HG02642 (cell line): ENCODE data around the gene CFAP74.
A peak's percentile ranks its signal among the peaks of the same experiment; 100 is the strongest.

Source experiments
- ATAC-seq: cut with Tn5 transposase; IDR thresholded peaks from one replicate; pipeline ENCODE4 v1.9.1; 2021; ENCODE audit warnings: mild to moderate bottlenecking; ENCODE audit not compliant: unreplicated experiment, poor library complexity

The CFAP74 gene

DNA sequence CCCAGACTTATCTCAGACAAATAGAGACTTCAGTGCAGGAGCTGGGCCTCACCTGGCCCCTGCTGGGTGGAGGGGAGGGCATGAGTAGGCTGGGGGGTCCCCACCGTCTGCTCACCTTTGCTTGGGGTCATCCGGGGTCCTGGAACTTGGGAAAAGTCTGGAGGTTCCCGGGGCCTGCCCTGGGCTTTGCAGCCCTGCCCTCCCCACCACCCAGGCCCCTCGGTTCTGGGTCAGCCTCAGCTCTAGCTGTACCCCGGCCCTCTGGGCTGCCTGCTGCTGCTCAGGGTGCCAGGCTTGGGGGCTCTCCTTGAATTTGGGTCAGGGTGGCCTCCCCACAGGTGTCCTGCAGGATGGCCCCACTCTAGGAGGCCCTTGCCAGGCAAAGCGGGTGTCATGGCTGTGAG lies 82.1 kb downstream of the CFAP74 start:
- ATAC-seq: no peak

DNA sequence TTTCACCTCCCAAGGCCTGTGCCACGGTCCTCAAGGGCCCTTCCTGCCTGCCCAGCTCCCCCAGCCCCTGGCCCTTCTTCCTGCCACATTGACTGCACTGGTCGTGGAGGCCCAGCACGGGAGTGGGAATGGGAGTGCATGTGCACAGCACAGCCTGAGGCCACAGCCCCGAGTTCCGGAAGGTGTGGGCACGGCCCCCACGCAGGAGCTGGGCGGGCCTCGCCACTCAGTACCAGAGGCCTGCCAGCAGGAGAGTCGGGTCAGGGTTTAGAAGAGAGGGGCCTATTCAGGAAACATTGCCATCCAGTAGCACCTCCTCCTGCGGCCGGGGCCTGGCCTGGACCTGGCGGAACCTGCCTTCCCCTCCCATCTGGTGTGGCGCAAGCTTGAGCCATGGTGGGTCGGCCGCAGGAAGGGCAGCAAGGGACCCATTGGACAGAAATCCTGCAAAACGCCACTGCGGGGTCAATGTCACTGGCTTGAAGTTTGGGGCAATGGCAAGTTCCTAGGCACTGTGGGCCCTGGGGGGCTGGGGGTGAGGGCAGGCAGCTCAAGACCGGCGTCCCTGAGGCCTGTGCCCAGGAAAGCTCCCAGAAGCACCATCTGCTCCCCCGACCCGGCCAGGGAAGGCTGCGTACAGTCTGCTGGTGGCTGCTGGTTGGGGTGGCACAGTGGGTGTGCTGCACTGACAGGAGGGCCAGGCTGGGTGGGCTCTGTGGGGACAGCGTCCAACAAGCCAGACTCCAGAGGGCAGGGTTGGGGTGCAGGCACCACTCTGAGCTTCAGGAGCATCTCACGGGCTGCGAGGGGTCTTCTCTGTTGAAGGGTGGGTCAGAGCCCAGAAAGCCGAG lies 82.8 kb downstream of the CFAP74 start:
- ATAC-seq: no peak

DNA sequence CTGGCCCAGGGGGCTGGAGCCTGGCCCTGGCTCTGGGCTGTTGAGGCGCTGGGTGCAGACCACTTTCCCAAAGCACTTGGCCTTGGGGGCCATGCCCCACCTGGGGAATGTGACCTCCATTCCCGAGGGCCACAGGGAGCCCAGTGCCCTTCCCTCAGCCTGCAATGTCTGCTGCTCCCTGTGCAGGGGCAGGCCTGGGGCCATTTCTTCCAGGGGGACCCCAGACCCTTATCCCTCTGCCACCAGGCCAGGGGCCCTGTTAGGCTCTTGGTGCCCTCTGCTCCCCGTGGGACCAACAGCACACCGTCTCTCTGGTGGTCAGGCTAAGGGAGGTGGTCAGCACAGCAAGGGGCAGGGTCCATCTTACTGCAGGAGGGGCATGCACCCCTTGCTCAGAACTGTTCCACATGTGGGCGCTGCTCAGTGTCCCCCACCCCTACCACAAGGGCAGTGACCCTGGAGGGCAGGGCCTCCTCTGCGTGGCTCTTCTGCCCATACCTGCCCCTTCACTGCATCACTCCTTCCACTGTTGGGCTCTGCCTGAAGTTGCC lies 83.5 kb downstream of the CFAP74 start:
- ATAC-seq: no peak

DNA sequence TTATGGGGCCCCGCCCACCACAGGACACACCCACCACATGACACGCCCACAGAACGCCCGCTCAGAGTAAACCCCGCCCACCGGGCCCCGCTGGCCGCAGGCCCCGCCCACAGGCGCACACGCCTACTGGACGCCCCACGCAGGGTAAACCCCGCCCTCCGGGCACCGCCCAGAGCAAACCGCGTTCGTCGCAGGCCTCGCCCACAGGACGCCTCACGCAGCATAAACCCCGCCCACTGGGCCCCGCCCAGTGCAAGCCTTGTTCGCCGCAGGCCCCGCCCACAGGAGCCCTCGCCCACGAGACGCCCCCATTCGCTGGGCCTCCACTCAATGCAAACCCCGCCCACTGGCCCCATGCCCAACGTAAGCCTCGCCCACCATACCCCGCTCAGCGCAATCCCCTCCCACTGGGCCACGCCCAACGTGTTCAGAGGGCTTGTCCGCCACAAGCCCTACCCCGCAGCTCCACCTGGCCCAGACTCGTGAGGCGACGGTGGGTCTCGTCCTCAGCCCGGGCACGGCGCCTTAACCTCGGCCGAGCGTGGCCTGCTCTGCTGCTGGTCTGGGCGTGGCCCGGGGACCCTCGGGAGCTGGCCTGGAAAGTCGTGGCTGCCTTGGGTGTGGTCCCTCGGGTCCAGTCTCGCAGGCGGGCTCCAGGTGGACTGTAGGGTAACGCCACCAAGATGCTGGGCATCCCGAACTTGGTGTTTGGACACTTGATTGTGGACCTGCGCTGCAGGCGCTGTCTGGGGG lies 84.1 kb downstream of the CFAP74 start:
- peak; percentile 84 for ATAC-seq

DNA sequence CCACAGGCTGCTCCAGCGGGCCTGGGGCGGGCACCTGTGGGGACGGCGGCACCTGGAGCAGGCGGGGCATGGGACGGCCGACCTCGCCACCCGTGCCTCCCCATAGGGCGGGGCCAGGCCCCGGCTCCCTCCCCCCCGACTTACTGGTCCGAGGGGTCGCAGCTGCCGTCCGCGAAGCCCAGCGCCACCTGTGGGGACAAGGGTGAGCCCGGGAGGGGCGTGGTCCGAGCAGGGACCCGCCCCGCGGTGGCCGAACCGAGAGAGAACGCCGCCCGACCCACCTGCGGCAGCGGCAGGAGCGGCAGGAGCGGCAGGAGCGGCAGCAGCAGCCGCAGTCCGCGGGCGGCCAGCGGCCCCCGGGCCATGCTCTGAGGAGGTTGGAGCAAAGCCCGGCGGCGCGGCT lies 84.7 kb downstream of the CFAP74 start, which contains the start of gene TMEM52:
TSS of gene TMEM52 (minus strand) at position 379 of the 403 bp plus-strand sequence. CDS start at position 365, 14 bp downstream.
- ATAC-seq: no peak

DNA sequence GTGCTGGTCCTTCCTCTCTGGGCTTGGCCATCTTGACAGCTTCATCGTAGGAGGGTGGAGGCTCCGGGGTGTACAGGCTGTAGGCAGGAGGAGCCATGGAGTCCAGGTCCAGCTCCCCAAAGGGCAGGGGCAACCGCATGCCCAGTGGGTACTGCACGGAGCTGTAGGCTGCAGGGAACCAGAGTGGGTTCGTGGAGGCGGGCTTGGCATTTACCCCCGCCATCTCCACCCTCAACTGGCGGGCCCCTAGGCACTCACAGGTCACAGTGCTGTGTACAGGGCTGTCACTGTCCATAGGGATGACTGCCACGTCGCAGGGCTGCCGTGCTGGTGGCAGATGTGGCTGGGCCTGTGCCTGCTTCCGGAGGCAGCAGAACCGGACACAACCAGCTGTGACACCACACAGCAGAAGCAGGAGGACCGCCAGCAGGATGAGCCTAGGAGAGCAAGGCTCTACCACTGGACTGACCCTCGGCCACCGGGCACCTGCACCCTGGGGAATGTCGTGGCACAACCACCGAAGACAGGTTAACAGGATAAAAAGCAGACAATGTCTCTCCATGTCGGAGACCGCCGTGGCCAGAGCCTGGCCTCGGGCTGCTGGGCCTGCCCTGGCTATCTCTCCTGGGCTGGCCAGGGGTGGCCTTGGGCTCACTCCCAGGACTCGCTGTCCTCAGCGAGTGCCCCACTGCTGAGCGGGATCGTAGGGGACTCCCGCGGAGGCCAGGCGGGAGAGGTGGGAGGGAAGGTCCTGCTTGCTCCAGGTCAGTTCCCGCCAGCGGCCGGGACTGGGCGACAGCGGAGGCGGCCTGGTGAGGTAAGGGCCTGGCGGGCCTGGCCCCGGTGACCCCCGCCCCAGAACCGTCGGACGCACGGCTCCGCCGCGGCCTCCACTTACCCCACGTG lies 85.3 kb downstream of the CFAP74 start:
- ATAC-seq: no peak

DNA sequence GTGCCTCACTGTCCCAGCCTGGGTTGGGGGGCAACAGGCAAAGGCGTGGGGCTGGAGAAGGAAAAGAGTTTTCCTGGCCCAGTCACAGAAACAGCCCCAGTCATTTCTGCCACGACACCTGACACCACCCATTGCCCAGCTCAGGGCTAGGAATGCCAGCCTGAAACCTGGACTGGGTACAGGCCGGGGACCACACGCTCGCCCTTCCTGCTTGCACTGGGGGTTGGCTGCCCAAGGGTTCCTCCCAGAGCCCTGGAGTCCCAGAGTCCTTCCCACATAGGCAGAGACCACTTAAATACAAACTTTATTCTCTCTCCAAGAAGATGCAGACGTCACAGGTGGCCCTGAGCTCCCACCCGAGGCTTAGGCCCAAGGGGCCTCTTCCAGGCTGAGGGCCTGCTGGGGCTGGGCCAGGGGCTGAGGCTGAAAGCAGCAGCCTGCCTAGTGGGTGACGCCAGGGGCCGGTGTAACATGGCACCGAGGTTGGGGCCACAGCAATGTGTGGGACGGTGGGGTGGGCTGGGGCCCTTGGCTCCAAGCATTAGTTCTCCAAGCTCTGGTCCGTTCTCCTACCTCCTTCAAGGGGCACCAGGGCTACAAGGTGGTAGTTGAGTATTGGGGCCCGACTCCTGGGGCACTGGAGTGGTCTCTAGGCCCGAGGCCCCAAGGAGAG lies 86.1 kb downstream of the CFAP74 start:
- ATAC-seq: no peak

DNA sequence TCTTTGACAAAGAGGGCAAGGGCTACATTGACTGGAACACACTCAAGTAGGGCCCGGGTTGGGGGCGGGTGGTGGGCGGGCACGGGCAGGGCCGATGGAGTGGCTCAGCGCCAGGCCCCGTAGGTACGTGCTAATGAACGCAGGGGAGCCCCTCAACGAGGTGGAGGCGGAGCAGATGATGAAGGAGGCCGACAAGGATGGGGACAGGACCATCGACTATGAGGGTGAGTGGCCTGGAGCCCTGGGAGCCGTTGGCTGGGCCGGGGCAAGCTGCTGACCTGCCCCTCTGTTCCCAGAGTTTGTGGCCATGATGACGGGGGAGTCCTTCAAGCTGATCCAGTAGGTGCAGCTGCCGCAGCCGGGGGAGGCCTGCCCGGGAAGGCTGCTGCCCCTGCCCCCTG lies 86.7 kb downstream of the CFAP74 start:
- no peak for ATAC-seq

DNA sequence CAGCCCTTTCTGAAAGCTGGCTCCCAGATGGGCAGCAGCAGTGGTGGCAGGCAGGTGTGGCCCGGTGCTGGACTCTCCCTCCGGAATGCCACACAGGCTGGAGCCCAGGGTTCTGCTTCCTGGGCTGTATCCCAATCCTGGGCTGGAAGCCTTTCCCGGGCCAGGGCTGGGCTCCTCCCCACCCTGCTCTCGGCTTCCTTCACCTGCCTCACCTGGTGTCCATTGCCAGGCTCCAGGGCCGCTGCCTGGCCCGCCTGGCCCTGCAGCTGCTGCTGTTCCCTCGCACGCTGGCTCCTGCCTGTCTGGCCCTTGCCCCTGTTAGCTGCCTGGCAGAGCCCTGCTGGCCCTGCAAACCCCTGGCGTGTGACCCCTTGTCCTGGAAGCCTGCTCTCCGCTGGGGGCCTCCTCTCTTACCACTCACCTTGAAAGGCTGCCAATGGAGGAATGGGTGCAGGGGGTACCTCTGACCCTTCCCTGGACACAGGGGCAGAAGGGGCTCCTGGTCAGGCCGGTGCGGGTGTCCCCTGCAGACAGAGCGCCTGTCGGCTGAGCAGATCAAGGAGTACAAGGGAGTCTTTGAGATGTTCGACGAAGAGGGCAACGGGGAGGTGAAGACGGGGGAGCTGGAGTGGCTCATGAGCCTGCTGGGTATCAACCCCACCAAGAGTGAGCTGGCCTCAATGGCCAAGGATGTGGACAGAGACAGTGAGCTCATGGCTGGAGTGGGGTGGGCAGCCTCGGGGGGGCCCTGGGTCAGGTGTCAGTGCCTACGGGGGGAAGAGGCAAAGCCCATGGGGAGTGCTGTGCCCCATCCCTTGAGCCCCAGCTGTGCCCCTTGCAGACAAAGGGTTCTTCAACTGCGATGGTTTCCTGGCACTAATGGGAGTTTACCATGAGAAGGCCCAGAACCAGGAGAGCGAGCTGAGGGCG lies 87.4 kb downstream of the CFAP74 start:
- ATAC-seq: no peak

DNA sequence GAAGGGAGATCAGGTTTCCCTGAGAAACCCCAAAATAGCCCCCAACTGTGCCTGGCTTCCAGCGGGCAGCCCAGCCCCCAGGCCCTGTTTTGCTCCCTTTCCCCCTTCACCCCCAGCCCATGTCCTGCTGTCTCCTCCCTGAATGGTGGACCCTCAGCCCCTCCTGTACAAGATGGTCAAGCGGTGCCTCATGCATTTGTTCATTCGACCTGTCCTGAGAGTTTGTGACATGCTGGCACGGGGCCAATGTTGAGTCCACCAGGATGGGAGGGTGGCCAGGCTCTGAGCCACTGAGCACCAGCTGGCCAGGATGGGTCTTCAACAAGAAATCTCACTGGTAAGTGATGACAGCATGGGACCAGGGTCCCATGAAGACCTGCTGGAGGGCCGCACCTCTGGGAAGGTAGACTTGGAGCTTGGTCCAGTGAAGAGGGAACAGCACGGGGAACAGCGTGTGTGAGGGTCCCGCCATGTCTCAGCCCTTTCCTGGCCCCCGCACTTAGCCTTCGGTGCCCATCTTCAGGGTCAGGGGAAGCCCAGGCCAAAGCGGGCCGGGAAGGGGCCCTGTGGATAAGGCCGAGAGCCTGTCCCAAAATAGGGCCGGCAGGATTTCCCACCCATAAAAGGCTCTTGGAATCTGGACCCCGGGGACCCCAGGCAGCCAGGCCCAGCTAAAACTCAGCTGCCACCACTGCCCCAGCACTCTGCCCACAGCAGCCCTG lies 88.5 kb downstream of the CFAP74 start, which contains the start of gene CALML6:
TSS of gene CALML6 (plus strand) at position 290 of the 722 bp plus-strand sequence. CDS start at position 311, 21 bp downstream.
- no peak for ATAC-seq

DNA sequence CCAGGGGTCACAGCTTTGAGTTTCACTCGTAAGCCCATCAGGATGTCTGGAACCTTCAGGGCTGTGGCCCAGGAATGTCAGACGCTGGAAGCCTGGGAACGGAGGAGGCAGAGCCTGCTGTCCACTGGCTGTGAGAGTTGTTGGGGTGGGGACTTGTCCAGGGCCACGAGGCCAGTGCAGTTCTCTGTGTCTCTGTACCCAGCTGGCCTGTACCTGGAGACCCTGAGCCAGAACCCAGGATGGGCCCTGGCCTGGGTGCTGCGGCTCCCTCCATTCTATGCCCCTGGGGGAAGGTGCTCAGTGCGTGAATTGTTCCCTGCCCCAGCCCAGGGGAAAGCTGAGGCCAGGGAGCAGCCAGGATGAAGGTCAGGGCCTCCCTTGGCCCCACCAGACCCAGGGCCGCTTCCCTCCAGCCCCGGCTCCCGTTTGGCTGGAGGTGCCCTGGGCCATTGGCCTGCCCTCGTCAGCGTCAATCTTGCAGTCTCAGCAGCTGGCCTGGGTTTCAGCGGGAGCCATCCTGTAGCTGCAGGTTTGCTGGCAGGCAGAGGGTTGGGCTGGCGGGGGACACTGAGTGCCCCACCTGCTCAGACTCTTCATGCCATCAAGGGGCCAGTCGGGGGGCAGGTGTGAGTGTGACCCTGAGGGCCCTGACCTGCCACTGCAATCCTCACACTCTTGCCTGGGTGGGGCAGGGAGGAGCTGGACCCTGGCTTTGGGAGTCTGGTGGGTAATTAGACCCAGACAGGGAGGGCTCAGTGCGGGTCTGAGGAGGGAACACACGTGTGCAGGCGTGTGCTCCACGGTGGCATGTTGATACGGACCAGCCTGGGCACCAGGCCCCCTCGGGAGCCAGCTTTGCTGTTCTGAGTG lies 89.2 kb downstream of the CFAP74 start:
- no peak for ATAC-seq

DNA sequence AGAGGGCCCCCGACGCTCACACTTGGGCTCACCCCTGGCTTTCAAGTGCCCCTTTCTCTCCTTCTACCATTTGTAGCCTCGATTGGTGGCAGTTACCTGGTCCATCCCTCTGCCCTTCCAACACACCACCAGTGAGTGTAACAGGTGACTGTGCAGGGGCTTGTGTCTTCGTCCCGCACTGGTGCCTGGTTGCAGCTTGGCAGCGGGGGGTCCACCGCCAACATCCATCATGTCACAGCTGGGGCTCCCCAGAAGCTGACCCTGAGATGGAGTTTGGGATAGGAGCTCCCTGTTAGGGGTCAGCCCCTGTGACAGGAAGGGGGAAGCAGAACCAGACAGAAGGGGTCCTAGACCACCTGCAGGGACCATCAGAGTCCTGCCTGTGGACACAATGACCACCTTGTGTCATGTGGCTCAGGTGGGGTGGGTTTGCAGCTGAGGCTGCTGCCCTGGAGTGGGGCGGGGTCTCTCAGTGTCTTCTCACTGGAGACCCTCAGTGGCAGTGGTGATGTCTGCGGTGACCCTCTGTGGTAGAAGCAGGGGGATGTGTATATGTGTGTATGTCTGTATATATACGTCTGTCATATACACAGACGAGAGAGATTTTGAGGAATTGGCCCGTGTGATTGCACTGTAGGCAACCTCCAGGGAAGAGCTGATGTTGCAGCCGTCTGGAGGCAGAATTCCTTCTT lies 92.1 kb downstream of the CFAP74 start:
- no peak for ATAC-seq

DNA sequence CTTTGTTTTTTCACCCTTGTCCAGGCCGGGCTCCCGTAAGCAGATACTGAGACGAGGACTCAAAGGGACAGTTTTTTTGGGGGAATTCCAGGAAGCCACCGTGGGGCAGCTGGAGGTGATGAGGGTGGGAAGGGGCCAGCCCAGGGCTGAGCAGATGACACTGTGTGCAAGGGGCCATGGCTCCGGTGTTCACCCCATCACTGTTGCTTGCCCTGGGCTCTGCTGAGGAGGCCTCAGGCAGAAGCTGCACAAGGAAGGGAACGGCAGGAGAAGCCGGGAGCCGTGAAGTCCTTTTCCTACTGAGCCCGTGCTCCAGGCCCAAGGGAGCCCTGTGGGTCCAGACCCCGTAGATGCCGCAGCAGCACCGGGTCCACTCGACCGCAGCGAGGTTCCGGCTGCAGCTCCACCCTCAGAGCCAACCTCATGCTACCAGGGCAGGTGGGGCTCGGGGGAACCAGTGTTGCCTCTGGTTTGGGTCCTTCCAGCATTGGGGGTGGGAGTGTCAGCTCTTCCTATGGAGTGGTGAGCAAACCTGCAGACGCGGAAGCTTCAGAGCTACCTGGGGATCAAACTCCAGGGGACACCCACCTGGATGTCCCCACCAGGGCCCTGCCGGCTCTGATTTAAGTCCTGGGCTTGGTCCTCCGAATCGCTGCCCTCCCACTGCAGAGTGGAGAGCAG lies 92.8 kb downstream of the CFAP74 start:
- no peak for ATAC-seq

DNA sequence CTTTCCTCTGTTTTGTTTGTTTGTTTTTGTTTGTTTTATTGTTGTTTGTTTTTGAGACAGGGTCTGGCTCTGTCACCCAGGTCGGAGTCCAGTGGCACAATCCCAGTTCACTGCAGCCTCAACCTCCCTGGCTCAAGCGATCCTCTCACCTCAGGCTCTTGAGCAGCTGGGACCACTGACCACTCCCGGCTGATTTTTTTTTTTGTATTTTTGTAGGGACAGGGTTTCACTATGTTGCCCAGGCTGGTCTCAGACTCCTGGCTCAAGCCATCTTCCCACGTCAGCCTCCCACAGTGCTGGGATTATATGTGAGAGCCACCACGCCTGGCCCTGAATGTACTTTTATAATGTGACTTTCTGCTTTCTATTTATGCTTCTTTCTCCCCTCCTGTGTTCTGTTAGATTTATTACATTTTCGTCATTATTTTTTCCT lies 93.5 kb downstream of the CFAP74 start:
- ATAC-seq: no peak

DNA sequence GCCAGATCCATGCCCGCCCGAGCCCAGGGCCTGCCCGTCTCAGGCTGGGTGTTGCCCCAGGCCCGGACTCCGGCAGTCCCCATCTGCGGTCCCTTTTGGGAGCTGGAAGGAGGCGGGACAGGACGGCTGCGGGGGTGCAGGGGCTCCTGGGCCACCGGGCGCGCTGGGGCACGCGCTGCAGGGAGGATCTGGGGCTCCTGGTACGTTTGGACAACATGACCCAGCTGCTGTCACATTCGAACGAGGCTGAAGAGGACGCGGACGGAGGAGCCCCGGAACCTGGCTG lies 95.1 kb downstream of the CFAP74 start:
- peak; percentile 23 for ATAC-seq
